Rectal smooth muscle tissue (tissue), 1 donor: ENCODE data around the gene SIX1.

Experiments
- H3K27ac ChIP-seq: one replicate; pipeline ENCODE4 v1.7.0; 2013; ENCODE audit warnings: low read depth, low read length, inconsistent platforms
- H3K27me3 ChIP-seq: one replicate; pipeline ENCODE4 v1.7.0; 2013; ENCODE audit warnings: low read length; ENCODE audit not compliant: control insufficient read depth, insufficient read depth
- H3K36me3 ChIP-seq: one replicate; pipeline ENCODE4 v1.7.0; 2013; ENCODE audit warnings: low read length; ENCODE audit not compliant: control insufficient read depth, insufficient read depth
- H3K4me1 ChIP-seq: one replicate; pipeline ENCODE4 v1.7.0; 2013; ENCODE audit warnings: low read length; ENCODE audit not compliant: control insufficient read depth, insufficient read depth
- H3K4me3 ChIP-seq: one replicate; pipeline ENCODE4 v1.7.0; 2013; ENCODE audit warnings: low read length
- H3K9ac ChIP-seq: one replicate; pipeline ENCODE4 v1.7.0; 2013; ENCODE audit warnings: low read length

SIX1 gene

DNA sequence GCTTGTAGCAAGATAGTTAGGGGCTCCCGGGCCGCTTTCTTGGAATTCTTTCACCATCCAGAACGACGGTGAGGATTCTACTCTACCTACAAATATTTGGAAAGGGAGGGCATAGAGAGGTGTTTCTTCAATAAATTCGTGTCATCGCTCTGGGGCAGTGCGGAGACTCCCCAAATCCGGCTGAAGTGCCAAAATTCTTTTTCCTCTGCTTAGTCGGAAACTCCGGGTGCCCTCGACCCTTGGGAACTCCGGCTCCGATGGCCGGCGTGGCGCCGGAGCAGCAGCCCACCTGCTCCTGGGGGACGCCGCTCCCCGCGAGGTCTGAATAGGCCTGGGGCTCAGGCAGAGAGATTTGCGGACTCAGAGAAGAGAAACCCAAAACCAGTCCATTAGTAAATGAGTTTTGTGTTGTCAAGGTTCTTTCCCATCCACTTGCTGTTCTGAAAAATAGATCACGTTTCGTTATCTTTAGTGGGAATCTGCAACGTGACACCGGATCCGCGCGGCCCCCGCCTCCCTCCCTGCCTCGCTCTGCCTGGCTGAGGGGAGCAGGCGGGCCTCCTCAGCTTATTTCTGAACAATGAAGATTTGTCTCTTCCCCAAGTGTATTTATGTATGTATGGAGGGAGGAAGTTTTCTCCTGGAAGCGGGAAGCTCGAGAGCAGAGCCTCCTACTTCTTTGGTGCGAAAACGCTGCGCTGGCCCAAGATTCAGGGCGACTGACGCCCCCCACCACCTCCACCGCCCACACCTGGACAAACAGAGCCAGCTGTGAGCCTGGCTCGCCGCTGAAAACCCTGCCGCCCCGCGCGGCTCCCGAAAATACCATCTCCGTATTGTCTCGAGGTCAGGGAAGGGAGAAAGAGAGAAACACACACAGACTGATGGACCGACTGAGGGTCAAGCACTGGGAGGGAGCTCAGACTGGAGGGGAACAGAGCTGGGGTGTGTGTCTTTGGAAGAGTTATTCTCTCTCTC lies 3.7 kb upstream of the SIX1 start:
- Histone ChIP-seq H3K9ac (no peak overlapping the region), H3K4me3 (no peak overlapping the region), H3K27ac (no peak overlapping the region), H3K27me3 (peaks cover 65% of the 10 kb centered on the region), H3K36me3 (no peaks in the 10 kb centered on the region), H3K4me1 (no peaks in the 10 kb centered on the region)

- Histone ChIP-seq H3K9ac (no peak overlapping the region), H3K27me3 (peaks cover 67% of the 10 kb centered on the region), H3K27ac (no peak overlapping the region), H3K4me1 (no peaks in the 10 kb centered on the region), H3K36me3 (no peaks in the 10 kb centered on the region), H3K4me3 (no peak overlapping the region)
Observed at GRCh38 chr14:60651796-60652673, 2.8 kb upstream of the SIX1 start.

GRCh38 chr14:60651086-60651795 lies 2.0 kb upstream of the SIX1 start:
- H3K9ac ChIP-seq, result no peak overlapping the region
- peaks cover 64% of the 10 kb centered on the region for H3K27me3 ChIP-seq
- H3K4me3 ChIP-seq, result no peak overlapping the region
- H3K27ac ChIP-seq, result no peak overlapping the region
- H3K36me3 ChIP-seq, result no peaks in the 10 kb centered on the region
- no peaks in the 10 kb centered on the region for H3K4me1 ChIP-seq

- Histone ChIP-seq H3K36me3 (no peaks in the 10 kb centered on the region), H3K4me1 (no peaks in the 10 kb centered on the region), H3K27me3 (peaks cover 67% of the 10 kb centered on the region), H3K9ac (no peak overlapping the region), H3K27ac (no peak overlapping the region), H3K4me3 (no peak overlapping the region)
Observed at GRCh38 chr14:60650373-60650961, 1.2 kb upstream of the SIX1 start.

DNA sequence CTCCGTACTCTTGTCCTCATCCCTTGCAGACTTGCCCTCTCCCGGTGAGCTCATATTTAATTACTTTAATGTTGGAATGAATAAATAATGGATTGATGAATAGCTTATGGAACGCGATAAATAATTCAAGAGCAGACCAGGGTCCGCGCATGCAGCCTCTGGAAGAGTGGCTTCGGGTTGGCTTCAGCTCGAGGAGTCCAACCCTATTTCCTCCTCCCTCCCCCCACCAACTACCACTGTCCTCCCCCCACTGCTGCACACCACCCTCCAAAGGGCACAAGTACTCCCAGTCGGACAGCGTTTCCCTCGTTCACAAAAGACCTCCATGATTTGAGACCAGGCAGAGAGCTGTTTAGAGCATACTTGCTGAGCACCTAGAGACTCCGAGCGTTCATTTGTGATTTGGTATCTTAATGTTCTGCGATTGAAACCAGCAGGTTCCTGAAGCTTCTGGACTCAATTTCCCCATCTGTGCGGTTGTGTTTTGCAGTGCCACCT lies 647 bp upstream of the SIX1 start:
- peaks cover 66% of the 10 kb centered on the region for H3K27me3 ChIP-seq
- no peaks in the 10 kb centered on the region for H3K4me1 ChIP-seq
- no peak overlapping the region for H3K27ac ChIP-seq
- no peaks in the 10 kb centered on the region for H3K36me3 ChIP-seq
- H3K4me3 ChIP-seq, result peak overlapping the region; percentile 61
- H3K9ac ChIP-seq, result no peak overlapping the region

GRCh38 chr14:60648249-60648933 lies 886 bp downstream of the SIX1 start:
- Histone ChIP-seq H3K9ac (no peak overlapping the region), H3K27ac (no peak overlapping the region), H3K4me3 (peak overlapping the region; percentile 61), H3K27me3 (peaks cover 68% of the 10 kb centered on the region), H3K4me1 (no peaks in the 10 kb centered on the region), H3K36me3 (no peaks in the 10 kb centered on the region)

GRCh38 chr14:60647837-60648248 lies 1.4 kb downstream of the SIX1 start:
- Histone ChIP-seq H3K27ac (no peak overlapping the region), H3K4me1 (no peaks in the 10 kb centered on the region), H3K9ac (no peak overlapping the region), H3K36me3 (no peaks in the 10 kb centered on the region), H3K4me3 (peak overlapping the region; percentile 12), H3K27me3 (peaks cover 67% of the 10 kb centered on the region)

DNA sequence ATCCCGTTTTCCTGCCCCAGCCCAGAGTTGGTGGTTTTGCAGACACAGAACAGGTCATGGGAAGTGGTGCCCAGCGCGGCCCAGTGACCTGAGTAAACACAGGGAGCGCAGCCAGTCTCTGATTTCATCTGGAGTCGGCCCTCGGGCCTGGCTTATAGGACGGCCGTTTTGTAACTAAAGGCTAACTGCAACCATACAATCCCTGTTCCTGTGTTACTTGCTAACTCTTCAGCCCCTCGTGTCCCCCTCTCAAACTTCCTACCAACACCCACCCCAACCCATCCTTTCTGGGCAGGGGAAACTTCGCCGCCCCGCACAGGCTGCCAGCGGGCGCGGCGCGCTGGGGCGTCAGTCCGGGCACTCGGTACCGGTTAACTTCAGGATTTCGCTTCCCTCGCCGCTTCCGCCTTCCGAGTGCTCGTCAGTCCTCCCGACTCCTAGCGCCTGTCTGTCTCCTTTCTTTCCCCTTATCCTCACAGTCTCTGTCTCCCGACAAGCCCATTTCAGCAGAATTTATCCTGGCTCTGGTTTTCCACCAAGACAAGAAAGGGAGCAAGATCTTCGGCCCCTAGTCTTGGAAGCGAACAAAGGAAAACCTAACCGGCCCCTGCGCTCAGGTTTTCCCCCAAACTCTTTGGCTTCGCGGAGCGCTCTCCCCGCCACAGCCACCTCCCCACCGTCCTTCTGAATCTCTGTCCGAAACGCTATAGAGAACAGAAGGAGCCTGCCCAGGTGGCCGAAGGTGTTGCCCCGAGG lies 2.0 kb downstream of the SIX1 start:
- no peaks in the 10 kb centered on the region for H3K36me3 ChIP-seq
- peak overlapping the region; percentile 38 for H3K4me3 ChIP-seq
- no peak overlapping the region for H3K27ac ChIP-seq
- peaks cover 2% of the 10 kb centered on the region for H3K4me1 ChIP-seq
- peaks cover 64% of the 10 kb centered on the region for H3K27me3 ChIP-seq
- no peak overlapping the region for H3K9ac ChIP-seq

DNA sequence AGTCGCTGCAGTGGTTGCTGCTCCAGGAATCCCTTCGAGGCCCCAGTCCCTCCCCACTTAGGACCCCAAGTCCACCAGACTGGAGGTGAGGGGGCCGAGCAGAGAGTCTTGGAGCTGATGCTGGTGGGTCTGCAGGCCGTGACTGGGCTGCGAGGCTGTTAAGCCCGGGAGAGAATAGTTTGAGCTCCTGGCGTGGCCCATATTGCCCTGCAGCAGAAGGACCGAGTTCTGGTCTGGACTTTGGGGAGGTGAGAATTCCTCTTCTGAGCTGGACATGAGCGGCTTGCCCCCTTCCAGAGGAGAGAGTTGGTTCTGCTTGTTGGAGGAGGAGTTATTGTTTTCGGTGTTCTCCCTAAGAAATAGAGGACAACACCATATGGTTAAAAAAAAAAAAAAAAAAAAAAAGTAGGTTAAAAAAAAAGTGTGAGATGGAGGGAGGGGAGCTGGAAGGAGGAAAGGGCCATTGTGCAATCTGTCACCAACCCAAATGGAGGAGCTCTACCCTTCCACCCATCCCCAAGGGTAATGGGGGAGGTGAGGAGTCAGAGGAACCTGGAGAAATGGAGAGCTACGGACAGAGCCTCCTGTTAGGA lies 3.0 kb downstream of the SIX1 start:
- peaks cover 4% of the 10 kb centered on the region for H3K4me1 ChIP-seq

GRCh38 chr14:60645126-60645741 lies 4.0 kb downstream of the SIX1 start:
- peaks cover 4% of the 10 kb centered on the region for H3K4me1 ChIP-seq
- H3K27me3 ChIP-seq, result peaks cover 72% of the 10 kb centered on the region
- H3K27ac ChIP-seq, result no peak overlapping the region
- H3K4me3 ChIP-seq, result no peak overlapping the region
- no peak overlapping the region for H3K9ac ChIP-seq
- no peaks in the 10 kb centered on the region for H3K36me3 ChIP-seq

More for the DNA sequence above, 3.0 kb downstream of the SIX1 start:
- Histone ChIP-seq H3K27ac (no peak overlapping the region), H3K4me3 (no peak overlapping the region), H3K9ac (no peak overlapping the region), H3K27me3 (peaks cover 71% of the 10 kb centered on the region), H3K36me3 (no peaks in the 10 kb centered on the region)
